Measurements from ENCODE around the gene C10orf88.

DNA sequence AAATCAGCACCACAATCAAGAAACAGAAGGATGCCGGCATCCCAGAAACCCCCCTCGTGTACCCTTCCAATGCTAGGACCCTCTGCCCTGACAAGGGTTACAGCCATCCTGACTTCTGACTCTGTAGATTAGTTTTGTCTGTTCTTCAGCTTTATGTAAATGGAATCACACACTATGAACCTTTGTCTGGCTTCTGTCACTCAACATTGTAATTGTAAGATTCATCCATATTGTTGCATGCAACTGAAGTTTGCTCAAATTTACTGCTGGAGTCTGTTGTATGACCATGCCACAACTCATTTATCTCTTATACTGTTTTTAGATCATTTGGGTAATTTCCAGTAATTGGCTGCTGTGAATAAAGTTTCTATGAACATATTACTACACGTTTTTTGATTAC, 46.1 kb upstream of the C10orf88 start:
- no peak for TF ChIP-seq POLR2AphosphoS5 (IDR thresholded peaks at IDR 0.05; ENCODE audit: low read depth, low read length)
- no peak for TF ChIP-seq TAF1 (IDR thresholded peaks at IDR 0.05; ENCODE audit: borderline replicate concordance, insufficient read depth, low read length)
- no peak for TF ChIP-seq SIN3A (IDR thresholded peaks at IDR 0.05; ENCODE audit: borderline replicate concordance, insufficient read depth, low read length)
- TF ChIP-seq, protein P1, sequence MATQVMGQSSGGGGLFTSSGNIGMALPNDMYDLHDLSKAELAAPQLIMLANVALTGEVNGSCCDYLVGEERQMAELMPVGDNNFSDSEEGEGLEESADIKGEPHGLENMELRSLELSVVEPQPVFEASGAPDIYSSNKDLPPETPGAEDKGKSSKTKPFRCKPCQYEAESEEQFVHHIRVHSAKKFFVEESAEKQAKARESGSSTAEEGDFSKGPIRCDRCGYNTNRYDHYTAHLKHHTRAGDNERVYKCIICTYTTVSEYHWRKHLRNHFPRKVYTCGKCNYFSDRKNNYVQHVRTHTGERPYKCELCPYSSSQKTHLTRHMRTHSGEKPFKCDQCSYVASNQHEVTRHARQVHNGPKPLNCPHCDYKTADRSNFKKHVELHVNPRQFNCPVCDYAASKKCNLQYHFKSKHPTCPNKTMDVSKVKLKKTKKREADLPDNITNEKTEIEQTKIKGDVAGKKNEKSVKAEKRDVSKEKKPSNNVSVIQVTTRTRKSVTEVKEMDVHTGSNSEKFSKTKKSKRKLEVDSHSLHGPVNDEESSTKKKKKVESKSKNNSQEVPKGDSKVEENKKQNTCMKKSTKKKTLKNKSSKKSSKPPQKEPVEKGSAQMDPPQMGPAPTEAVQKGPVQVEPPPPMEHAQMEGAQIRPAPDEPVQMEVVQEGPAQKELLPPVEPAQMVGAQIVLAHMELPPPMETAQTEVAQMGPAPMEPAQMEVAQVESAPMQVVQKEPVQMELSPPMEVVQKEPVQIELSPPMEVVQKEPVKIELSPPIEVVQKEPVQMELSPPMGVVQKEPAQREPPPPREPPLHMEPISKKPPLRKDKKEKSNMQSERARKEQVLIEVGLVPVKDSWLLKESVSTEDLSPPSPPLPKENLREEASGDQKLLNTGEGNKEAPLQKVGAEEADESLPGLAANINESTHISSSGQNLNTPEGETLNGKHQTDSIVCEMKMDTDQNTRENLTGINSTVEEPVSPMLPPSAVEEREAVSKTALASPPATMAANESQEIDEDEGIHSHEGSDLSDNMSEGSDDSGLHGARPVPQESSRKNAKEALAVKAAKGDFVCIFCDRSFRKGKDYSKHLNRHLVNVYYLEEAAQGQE (IDR thresholded peaks at IDR 0.05; ENCODE audit: insufficient read depth in 1 of 2, low read depth in 2 of 2, low read length in 2 of 2): no peak
- no peak for TF ChIP-seq FOXP2 (optimal IDR thresholded peaks at IDR 0.05; ENCODE audit: borderline replicate concordance, extremely low read depth, extremely low read length, insufficient read depth)

Data from PFSK-1 (cell line).